SH-SY5Y (cell line): ENCODE data around the gene CFAP92.

Experiments used
- GATA2 ChIP-seq: IDR thresholded peaks from 2 replicates; pipeline ENCODE4 v1.6.1; 2011; ENCODE audit warnings: mild to moderate bottlenecking, low read depth, low read length
- GATA3 ChIP-seq: IDR thresholded peaks from 2 replicates; pipeline ENCODE4 v1.6.1; 2011; ENCODE audit warnings: low read depth, mild to moderate bottlenecking, low read length, moderate library complexity

DNA sequence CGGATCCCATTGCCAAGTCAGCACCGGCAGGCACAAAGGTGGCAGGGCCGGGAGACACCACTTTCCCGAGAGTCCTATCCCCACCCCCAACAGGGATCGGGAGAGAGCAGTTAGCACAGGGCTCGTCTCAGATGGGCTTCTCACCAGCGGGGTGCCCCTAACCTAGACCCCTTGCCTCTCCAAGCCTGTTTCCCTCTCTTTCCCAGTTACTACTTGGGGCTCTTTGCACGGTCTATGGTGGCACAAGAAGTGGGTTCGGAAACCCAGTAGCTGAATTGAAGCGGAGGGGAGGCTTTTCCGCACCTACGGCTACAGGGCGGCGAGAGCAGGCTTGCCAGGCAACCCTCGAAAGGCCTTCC, 6.8 kb upstream of the CFAP92 start:
- TF ChIP-seq GATA2 (no peak), GATA3 (no peak)
